Immature natural killer cell (primary cell): ENCODE data around the gene RALGAPA2. TPM values are rescaled to one million over a fixed set of nuclear protein-coding genes. Genes with fewer than 3 reads are reported as not detected.

Source experiments
- DNase-seq, 3 donors: peaks; one replicate each; pipeline ENCODE4 v3.0.0; 2022; ENCODE audit warnings: mixed read lengths in 1 of 3
- H3K27ac Mint-ChIP-seq, 6 donors: one replicate each; pipeline ENCODE4 v1.8.0; 2020; ENCODE audit warnings: mixed read lengths in 6 of 6, mild to moderate bottlenecking in 5 of 6, inconsistent platforms in 4 of 6, moderate library complexity in 3 of 6
- H3K27me3 Mint-ChIP-seq, 3 donors: one replicate each; pipeline ENCODE4 v1.8.0; 2020 to 2021; ENCODE audit warnings: low read depth in 3 of 3, mild to moderate bottlenecking in 3 of 3, mixed read lengths in 3 of 3, moderate library complexity in 3 of 3, inconsistent platforms in 1 of 3
- H3K36me3 Mint-ChIP-seq, 3 donors: one replicate each; pipeline ENCODE4 v1.8.0; 2020; ENCODE audit warnings: mixed read lengths in 3 of 3, inconsistent platforms in 2 of 3, mild to moderate bottlenecking in 2 of 3
- H3K4me1 Mint-ChIP-seq, 2 donors: one replicate each; pipeline ENCODE4 v1.8.0; 2020; ENCODE audit warnings: inconsistent platforms in 2 of 2, mild to moderate bottlenecking in 2 of 2, mixed read lengths in 2 of 2, moderate library complexity in 1 of 2
- H3K4me3 Mint-ChIP-seq, 5 donors: one replicate each; pipeline ENCODE4 v1.8.0; 2020; ENCODE audit warnings: mild to moderate bottlenecking in 5 of 5, mixed read lengths in 5 of 5, inconsistent platforms in 3 of 5, moderate library complexity in 3 of 5
- H3K9me3 Mint-ChIP-seq, 6 donors: one replicate each; pipeline ENCODE4 v1.8.0; 2020; ENCODE audit warnings: mild to moderate bottlenecking in 6 of 6, mixed read lengths in 6 of 6, inconsistent platforms in 4 of 6, moderate library complexity in 3 of 6
- polyA plus RNA-seq, 3 donors: library from polyadenylated mRNA; unstranded; fragments of 300-500 nt; fragmentation: Illumina TruSeq; gene quantifications; one replicate each; pipeline ENCODE4 v1.2.3, GENCODE V29; 2021

The RALGAPA2 gene
- polyA plus RNA-seq, 3 donors from 2014 or later = 2.2 to 5.7 (median 2.3) TPM

GRCh38 chr20:20564279-20564678 lies 148.2 kb downstream of the RALGAPA2 start:
- Mint-ChIP-seq H3K36me3 (peaks cover 6 to 27% (median 18%) of the 10 kb centered on the region in 3 donors), H3K27ac (no peak overlapping the region), H3K4me1 (peaks cover 10 to 20% of the 10 kb centered on the region in 2 donors), H3K27me3 (peaks cover 0 to 2% (median 0%) of the 10 kb centered on the region in 3 donors), H3K9me3 (no peaks in the 10 kb centered on the region), H3K4me3 (no peak overlapping the region)
- no peak for DNase-seq

- no peaks in the 10 kb centered on the region for H3K9me3 Mint-ChIP-seq
- peaks cover 10 to 20% of the 10 kb centered on the region in 2 donors for H3K4me1 Mint-ChIP-seq
- peaks cover 11 to 34% (median 31%) of the 10 kb centered on the region in 3 donors for H3K36me3 Mint-ChIP-seq
- no peak for DNase-seq
- H3K27ac Mint-ChIP-seq = peak overlapping the region in 1 of 6 donors; percentile 3
- H3K4me3 Mint-ChIP-seq = no peak overlapping the region
- peaks cover 0 to 2% (median 0%) of the 10 kb centered on the region in 3 donors for H3K27me3 Mint-ChIP-seq
Measured at GRCh38 chr20:20562507-20562906, 149.9 kb downstream of the RALGAPA2 start.

DNA sequence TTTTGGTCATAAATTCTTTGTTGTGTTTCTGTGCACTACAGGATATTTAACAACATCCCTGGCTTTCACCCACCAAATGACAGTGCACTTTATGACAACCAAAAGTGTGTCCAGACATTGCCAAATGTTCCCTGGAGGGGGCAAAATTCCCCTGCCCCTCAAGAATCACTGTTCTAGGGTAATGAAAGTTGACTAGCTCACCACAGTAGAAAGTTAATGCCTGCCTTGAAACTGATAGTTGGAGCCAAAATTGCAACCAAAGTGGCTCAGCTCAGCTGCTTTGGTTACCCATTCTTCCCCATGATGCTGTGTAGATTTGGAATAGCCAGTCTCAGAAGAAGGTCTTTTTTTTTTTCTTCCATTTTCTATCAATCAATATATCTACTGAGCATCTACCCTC lies 150.6 kb downstream of the RALGAPA2 start:
- Mint-ChIP-seq H3K36me3 (peaks cover 12 to 31% (median 28%) of the 10 kb centered on the region in 3 donors), H3K4me1 (peaks cover 10 to 20% of the 10 kb centered on the region in 2 donors), H3K4me3 (no peak overlapping the region), H3K9me3 (no peaks in the 10 kb centered on the region), H3K27ac (no peak overlapping the region), H3K27me3 (peaks cover 0 to 2% (median 0%) of the 10 kb centered on the region in 3 donors)
- no peak for DNase-seq

DNA sequence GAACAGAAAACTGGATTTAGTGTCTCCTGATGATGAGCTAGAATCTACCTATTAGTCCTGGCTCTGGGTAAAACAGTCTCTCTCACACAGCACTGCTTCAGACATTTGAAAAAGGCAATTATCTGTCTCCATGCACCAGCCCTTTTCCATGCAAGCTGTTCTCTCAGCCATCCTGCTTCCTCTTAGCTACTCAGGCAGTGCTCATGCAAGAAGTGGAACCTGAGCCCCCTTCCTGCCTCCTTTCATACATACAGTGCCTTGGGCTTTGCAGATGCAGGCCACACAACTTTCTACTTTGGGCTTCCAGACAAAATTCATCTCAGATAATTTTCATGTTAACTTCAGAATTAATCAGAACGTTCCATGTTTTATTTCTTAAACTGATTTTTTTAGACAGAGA lies 151.3 kb downstream of the RALGAPA2 start:
- peaks cover 14 to 31% (median 30%) of the 10 kb centered on the region in 3 donors for H3K36me3 Mint-ChIP-seq
- no peak overlapping the region for H3K4me3 Mint-ChIP-seq
- H3K27me3 Mint-ChIP-seq = peaks cover 0 to 2% (median 0%) of the 10 kb centered on the region in 3 donors
- H3K27ac Mint-ChIP-seq = no peak overlapping the region
- no peak for DNase-seq
- H3K9me3 Mint-ChIP-seq = no peaks in the 10 kb centered on the region
- H3K4me1 Mint-ChIP-seq = peaks cover 10 to 20% of the 10 kb centered on the region in 2 donors

DNA sequence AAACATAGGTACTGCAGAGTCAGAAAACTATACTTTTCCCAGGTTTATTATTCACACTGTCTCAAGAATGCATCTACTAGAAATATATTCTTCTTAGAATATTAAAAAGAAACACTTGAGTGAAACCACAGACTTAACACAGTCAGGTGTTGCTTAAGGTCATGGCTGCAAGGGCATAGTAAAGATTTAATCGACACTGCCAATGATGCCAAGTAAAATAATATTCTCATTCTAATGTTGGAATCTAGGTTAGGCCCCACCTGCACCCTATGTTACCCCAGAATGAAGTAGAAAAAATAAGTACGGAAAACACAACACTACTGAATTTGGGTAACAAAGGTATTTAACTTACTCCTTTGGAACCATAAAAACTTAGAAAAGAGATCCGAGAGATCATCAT lies 155.0 kb downstream of the RALGAPA2 start:
- Mint-ChIP-seq H3K36me3 (peaks cover 18 to 43% (median 40%) of the 10 kb centered on the region in 3 donors), H3K27ac (no peak overlapping the region)

GRCh38 chr20:20555838-20556237 lies 156.6 kb downstream of the RALGAPA2 start:
- no peak overlapping the region for H3K27ac Mint-ChIP-seq
- no peaks in the 10 kb centered on the region for H3K27me3 Mint-ChIP-seq
- H3K4me1 Mint-ChIP-seq = peaks cover 9 to 12% of the 10 kb centered on the region in 2 donors
- H3K9me3 Mint-ChIP-seq = no peaks in the 10 kb centered on the region
- H3K36me3 Mint-ChIP-seq = peaks cover 18 to 39% (median 34%) of the 10 kb centered on the region in 3 donors
- no peak for DNase-seq
- H3K4me3 Mint-ChIP-seq = no peak overlapping the region

More for the DNA sequence above, 155.0 kb downstream of the RALGAPA2 start:
- Mint-ChIP-seq H3K27me3 (peaks cover 0 to 2% (median 0%) of the 10 kb centered on the region in 3 donors), H3K4me1 (peaks cover 6 to 14% of the 10 kb centered on the region in 2 donors), H3K4me3 (no peak overlapping the region), H3K9me3 (no peaks in the 10 kb centered on the region)
- no peak for DNase-seq

DNA sequence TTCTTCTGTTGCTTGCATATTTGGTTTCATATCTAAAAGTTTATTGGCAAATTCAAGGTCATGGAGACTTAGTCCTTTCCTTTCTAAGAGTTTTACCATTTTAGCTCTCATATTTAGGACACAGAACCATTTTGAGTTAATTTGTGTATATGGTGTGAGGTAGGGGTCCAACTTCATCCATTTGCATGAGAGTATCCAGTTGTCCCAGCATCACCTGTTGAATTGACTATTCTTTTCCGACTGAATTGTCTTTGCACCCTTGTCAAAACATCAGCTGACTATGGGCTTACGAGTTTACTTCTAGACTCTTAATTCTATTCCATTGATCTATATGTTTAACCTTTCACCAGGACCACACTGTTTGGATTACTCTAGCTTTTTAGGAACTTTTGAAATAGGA lies 157.5 kb downstream of the RALGAPA2 start:
- Mint-ChIP-seq H3K27me3 (no peaks in the 10 kb centered on the region), H3K4me3 (no peak overlapping the region), H3K27ac (no peak overlapping the region), H3K4me1 (peaks cover 10 to 18% of the 10 kb centered on the region in 2 donors), H3K9me3 (no peaks in the 10 kb centered on the region), H3K36me3 (peaks cover 18 to 38% (median 31%) of the 10 kb centered on the region in 3 donors)
- DNase-seq = no peak

DNA sequence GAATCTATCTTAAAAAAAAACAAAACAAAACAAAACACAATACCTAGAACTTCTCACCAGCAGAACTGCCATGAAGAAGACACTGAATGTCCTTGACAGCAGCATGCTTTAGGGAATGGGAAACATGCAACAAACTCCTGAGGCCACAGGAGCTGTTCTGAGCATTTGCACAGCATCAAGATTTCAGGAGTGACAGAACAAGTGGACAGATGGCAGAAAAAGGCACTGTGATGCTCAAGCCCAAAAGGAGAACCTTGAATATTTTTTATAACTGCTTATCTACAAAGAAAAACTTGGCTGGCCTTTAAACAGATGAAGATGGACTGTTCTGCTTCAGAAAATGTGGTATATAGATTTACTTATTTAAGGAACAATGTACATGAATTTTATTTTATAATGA lies 158.9 kb downstream of the RALGAPA2 start:
- no peak overlapping the region for H3K27ac Mint-ChIP-seq
- DNase-seq = no peak
- H3K27me3 Mint-ChIP-seq = no peaks in the 10 kb centered on the region
- H3K4me3 Mint-ChIP-seq = no peak overlapping the region
- peaks cover 12 to 28% (median 24%) of the 10 kb centered on the region in 3 donors for H3K36me3 Mint-ChIP-seq
- H3K9me3 Mint-ChIP-seq = no peaks in the 10 kb centered on the region
- H3K4me1 Mint-ChIP-seq = peaks cover 10 to 18% of the 10 kb centered on the region in 2 donors

DNA sequence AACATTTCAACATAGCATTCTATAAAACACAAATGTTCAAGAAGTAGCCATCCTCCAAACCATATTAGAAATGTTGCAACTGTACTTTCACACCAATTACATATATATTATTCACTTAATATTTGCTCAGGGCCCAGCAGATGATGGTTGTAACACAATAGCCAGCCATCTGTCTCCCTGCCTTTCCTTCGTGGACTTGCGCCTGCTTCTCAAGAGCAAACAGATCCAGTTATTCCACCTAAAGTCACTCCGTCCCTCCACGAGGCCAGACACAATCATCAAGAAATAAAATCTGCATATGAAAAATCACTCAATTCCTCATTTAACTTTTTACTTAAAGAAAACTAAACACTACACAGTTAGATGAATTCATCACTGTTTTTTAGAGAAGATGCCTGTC lies 160.4 kb downstream of the RALGAPA2 start:
- no peak overlapping the region for H3K4me3 Mint-ChIP-seq
- peaks cover 23 to 32% of the 10 kb centered on the region in 2 donors for H3K4me1 Mint-ChIP-seq
- peaks cover 0 to under 1% (median 0%) of the 10 kb centered on the region in 3 donors for H3K27me3 Mint-ChIP-seq
- peaks cover 9 to 20% (median 16%) of the 10 kb centered on the region in 3 donors for H3K36me3 Mint-ChIP-seq
- DNase-seq = no peak
- H3K9me3 Mint-ChIP-seq = no peaks in the 10 kb centered on the region
- H3K27ac Mint-ChIP-seq = no peak overlapping the region

DNA sequence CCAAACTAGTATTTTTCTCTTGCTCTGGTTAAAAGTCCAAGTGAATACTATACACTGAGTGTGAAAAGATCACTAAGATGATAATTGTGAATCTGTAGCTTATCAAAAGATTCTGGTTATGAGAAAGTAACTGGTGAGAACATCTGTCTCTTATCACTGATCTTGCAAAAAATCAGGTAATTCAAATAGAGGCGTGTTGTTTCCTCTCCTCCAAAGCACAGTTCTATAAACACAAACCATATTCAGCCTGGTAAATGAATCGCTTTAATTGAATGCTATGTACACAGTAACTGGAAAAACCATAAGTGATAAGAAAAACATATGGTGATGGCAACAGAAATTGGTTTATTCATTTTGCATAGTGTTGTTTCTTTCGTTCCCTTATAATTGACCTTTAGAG lies 161.0 kb downstream of the RALGAPA2 start:
- peaks cover 0 to 6% (median 0%) of the 10 kb centered on the region in 3 donors for H3K27me3 Mint-ChIP-seq
- peaks cover 29 to 38% of the 10 kb centered on the region in 2 donors for H3K4me1 Mint-ChIP-seq
- H3K36me3 Mint-ChIP-seq = peaks cover 7 to 18% (median 14%) of the 10 kb centered on the region in 3 donors
- H3K4me3 Mint-ChIP-seq = no peak overlapping the region
- no peaks in the 10 kb centered on the region for H3K9me3 Mint-ChIP-seq
- DNase-seq = no peak
- no peak overlapping the region for H3K27ac Mint-ChIP-seq

- H3K9me3 Mint-ChIP-seq = no peaks in the 10 kb centered on the region
- peaks cover 5 to 22% (median 8%) of the 10 kb centered on the region in 3 donors for H3K36me3 Mint-ChIP-seq
- peaks cover 31 to 41% of the 10 kb centered on the region in 2 donors for H3K4me1 Mint-ChIP-seq
- H3K27ac Mint-ChIP-seq = no peak overlapping the region
- DNase-seq = no peak
- H3K4me3 Mint-ChIP-seq = no peak overlapping the region
- H3K27me3 Mint-ChIP-seq = peaks cover 0 to 6% (median 0%) of the 10 kb centered on the region in 3 donors
Measured at GRCh38 chr20:20549704-20550103, 162.7 kb downstream of the RALGAPA2 start.

GRCh38 chr20:20549267-20549612 lies 163.2 kb downstream of the RALGAPA2 start:
- no peak overlapping the region for H3K27ac Mint-ChIP-seq
- no peaks in the 10 kb centered on the region for H3K9me3 Mint-ChIP-seq
- H3K4me1 Mint-ChIP-seq = peaks cover 31 to 41% of the 10 kb centered on the region in 2 donors
- DNase-seq = no peak
- H3K4me3 Mint-ChIP-seq = no peak overlapping the region
- H3K27me3 Mint-ChIP-seq = peaks cover 0 to 6% (median 0%) of the 10 kb centered on the region in 3 donors
- peaks cover 5 to 22% (median 8%) of the 10 kb centered on the region in 3 donors for H3K36me3 Mint-ChIP-seq

DNA sequence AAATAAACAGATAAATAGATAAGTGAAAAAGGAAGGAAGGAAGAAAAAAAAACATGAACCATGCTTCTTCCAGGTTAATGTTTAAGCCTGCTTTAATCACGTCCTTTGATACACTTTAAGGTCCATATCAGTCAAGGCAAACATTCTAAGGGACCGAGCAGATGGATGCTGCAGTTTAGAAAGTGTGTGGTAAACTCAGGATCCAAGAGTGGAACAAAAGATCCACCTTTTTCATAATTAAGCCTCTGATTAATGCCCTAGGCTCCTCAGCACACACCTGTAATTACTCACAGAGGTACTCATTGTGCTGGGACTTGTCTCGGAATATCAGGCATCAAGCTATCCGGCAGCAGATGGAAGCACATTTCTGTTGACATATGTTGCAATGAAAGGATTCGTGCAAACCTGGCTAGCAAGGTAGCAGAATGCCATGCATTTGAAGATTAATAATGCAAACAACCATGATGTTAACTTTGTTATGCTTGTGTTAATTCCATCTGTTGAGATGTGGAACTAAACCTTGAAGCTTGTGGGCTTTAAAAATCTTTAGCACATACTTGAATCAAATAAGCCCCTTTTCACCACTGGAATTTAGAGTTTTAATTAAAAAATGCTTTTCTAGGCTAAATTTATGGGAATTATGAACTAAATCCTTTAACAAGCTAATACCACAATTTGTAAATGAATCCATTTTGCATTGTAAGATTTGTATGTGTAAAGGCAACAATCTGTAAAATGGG lies 163.7 kb downstream of the RALGAPA2 start:
- no peak overlapping the region for H3K27ac Mint-ChIP-seq
- peaks cover 0 to 6% (median 0%) of the 10 kb centered on the region in 3 donors for H3K27me3 Mint-ChIP-seq
- no peak for DNase-seq
- no peaks in the 10 kb centered on the region for H3K9me3 Mint-ChIP-seq
- no peak overlapping the region for H3K4me3 Mint-ChIP-seq
- peaks cover 31 to 41% of the 10 kb centered on the region in 2 donors for H3K4me1 Mint-ChIP-seq
- H3K36me3 Mint-ChIP-seq = peaks cover 5 to 22% (median 8%) of the 10 kb centered on the region in 3 donors

DNA sequence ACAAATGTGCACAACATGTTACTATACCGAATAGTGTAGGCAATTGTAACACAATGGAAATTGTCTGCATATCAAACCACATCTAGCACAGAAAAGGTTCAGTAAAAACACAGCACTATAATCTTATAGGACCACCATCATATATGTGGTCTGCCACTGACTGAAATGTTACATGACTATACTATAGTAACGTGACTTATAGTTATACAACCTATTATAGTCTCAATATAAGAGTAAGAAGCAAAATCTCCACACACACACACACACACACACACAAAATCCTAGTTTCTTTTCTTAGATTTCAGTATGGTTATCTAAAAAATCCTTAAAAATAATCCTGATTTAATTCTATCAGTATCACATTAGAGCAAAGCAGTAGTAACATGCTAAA lies 164.6 kb downstream of the RALGAPA2 start:
- no peak overlapping the region for H3K4me3 Mint-ChIP-seq
- peaks cover 0 to 6% (median 0%) of the 10 kb centered on the region in 3 donors for H3K27me3 Mint-ChIP-seq
- DNase-seq = no peak
- H3K4me1 Mint-ChIP-seq = peaks cover 31 to 41% of the 10 kb centered on the region in 2 donors
- H3K27ac Mint-ChIP-seq = no peak overlapping the region
- peaks cover 8 to 26% (median 9%) of the 10 kb centered on the region in 3 donors for H3K36me3 Mint-ChIP-seq
- H3K9me3 Mint-ChIP-seq = no peaks in the 10 kb centered on the region
